GM10248 (cell line): ENCODE results near the gene CYB561.

Experiments used
- CTCF ChIA-PET: fragments of 300-600 bp; sonication (Branson Sonifier 250); formaldehyde crosslinking; extraction: SDS; loops from one replicate; lab custom pipeline; 2021; ENCODE audit warnings: antibody characterized with exemption; lab: Yijun Ruan, JAX
- POLR2A ChIA-PET: fragments of 350-650 bp; sonication (Branson Sonifier 250); formaldehyde crosslinking; extraction: SDS; loops from one replicate; lab custom pipeline; 2020; ENCODE audit warnings: antibody characterized with exemption; lab: Yijun Ruan, JAX
- DNase-seq: peaks from one replicate; pipeline ENCODE4 v3.0.0; 2012; ENCODE audit errors: extremely low spot score
- CTCF ChIP-seq: IDR thresholded peaks from 2 replicates; pipeline ENCODE4 v1.5.1; 2012; ENCODE audit warnings: mild to moderate bottlenecking, low read depth; ENCODE audit errors: extremely low read depth, missing control alignments, control extremely low read depth

The CYB561 gene

DNA sequence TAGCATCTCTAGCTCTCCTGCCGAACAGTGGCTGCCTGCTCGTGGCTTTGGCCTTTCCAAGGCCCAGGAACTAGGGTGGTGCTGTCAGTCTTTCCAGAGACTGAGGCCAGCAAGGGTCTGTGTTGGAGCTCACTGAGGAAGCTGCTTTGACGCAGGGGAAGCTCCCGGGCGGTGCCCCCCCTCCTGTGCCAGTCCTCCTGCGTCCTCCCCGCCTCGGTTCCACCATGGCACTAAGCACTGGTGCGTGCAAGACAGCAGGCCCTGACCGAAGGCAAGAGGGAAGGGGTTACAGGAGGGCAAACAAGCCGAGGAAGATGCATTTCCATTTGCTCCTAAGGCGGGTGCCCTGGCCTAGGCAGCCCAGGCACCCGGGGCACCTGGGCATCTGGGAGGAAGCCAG, 4.5 kb downstream of the CYB561 start:
- CTCF ChIA-PET, result interaction anchor here (0.7 to 4.5 kb wide), 3 partner anchors 11 to 16 kb away, joined by 3 to 37 read pairs (median 3); no protein-coding TSS in a partner anchor
- no peak for TF ChIP-seq CTCF
- no peak for DNase-seq
- POLR2A ChIA-PET, result interaction anchor here (1.0 kb wide), 1 partner anchor 402 kb away, joined by 9 read pairs; no protein-coding TSS in a partner anchor

DNA sequence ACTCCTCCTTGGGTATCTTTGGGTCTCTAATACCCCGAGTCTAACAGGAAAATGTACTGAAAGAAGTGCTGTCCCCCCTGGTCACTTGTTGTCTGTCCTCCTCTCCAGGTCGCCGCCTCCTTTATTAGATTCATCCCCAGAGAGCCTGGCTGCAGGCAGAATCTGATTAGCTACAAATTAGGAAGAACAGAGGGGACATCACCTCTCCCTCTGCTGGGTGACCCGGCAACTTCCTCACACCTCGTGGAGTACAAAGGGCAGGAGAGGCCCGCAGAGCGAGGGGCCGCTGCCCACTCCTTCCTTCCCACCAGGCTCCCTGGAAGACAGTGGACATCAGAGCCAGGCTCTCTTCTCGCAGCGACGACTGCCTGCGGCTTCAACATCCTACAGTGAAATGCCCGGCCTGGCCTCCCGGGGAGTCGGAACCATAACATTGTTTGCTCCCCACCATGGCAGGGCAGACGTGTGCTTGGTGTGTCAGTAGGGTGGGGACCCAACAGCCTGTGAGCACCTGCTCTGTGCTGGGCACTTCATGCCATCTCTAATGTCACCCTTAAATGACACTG, 5.3 kb downstream of the CYB561 start:
- TF ChIP-seq CTCF, result no peak
- POLR2A ChIA-PET, result no interaction called here
- no peak for DNase-seq
- CTCF ChIA-PET, result interaction anchor here (0.7 to 4.5 kb wide), 7 partner anchors 12 to 172 kb away, joined by 3 to 37 read pairs (median 5); partner anchors contain the start of gene ACE

GRCh38 chr17:63440127-63440769, 5.9 kb downstream of the CYB561 start:
- no peak for TF ChIP-seq CTCF
- ChIA-PET POLR2A (no interaction called here), CTCF (interaction anchor here (0.7 to 2.4 kb wide), 7 partner anchors 14 to 173 kb away, joined by 3 to 26 read pairs (median 3); partner anchors contain the start of gene ACE)
- DNase-seq, result no peak

DNA sequence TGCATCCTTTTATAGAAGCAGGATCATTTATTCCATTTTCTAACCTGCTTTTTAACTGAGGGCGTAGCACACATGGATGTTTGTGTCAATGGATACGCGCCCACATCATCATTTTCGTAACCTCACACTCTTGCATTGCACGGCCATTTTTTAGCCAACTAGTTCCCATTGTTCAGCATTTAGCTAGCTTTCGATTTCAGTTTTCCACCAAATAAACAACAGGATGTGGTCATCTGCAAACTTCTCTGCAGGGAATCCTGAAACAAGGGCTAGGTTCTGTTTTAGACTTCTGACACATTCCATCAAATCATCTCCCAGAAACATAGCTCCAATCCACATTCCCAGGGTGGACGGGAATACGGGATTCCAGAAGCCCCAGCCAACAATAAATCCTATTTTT, 6.4 kb downstream of the CYB561 start:
- DNase-seq, result no peak
- ChIA-PET CTCF (interaction anchor here (0.7 to 2.4 kb wide), 7 partner anchors 14 to 173 kb away, joined by 3 to 26 read pairs (median 3); partner anchors contain the start of gene ACE), POLR2A (no interaction called here)

GRCh38 chr17:63438092-63439051, 7.7 kb downstream of the CYB561 start:
- TF ChIP-seq CTCF, result no peak
- POLR2A ChIA-PET, result no interaction called here
- no peak for DNase-seq
- CTCF ChIA-PET, result interaction anchor here (0.9 to 2.4 kb wide), 3 partner anchors 13 to 41 kb away, joined by 3 to 26 read pairs (median 4); no protein-coding TSS in a partner anchor

More for the DNA sequence above, 6.4 kb downstream of the CYB561 start:
- TF ChIP-seq CTCF, result no peak
